Smooth muscle cell (in vitro differentiated cells): Measurements from ENCODE around the gene APBA1. TPM values are rescaled to one million over a fixed set of nuclear protein-coding genes. Genes with fewer than 3 reads are reported as not detected.

Experiments
- DNase-seq: peaks from one replicate; lab custom pipeline; 2025; ENCODE audit not compliant: unreplicated experiment; lab: John Stamatoyannopoulos, UW
- H2AFZ ChIP-seq: fragments of 200-600 bp; sonication (generic); 2 replicates; pipeline ENCODE4 v1.6.0; 2016; ENCODE audit warnings: antibody characterized with exemption, low read depth, mild to moderate bottlenecking
- H3F3A ChIP-seq: fragments of 200-600 bp; sonication (generic); 2 replicates; pipeline ENCODE4 v1.6.0; 2017; ENCODE audit warnings: antibody characterized with exemption, low read depth
- H3K27ac ChIP-seq: fragments of 200-600 bp; sonication (generic); 2 replicates; pipeline ENCODE4 v1.5.1; 2016; ENCODE audit warnings: low read depth, mild to moderate bottlenecking
- H3K27me3 ChIP-seq: fragments of 200-600 bp; sonication (generic); 2 replicates; pipeline ENCODE4 v1.6.1; 2016; ENCODE audit warnings: low read depth, mild to moderate bottlenecking
- H3K36me3 ChIP-seq: fragments of 200-600 bp; sonication (generic); 2 replicates; pipeline ENCODE4 v1.5.1; 2016; ENCODE audit warnings: low read depth
- H3K4me1 ChIP-seq: fragments of 200-600 bp; sonication (generic); 2 replicates; pipeline ENCODE4 v1.5.1; 2016; ENCODE audit warnings: low read depth
- H3K4me2 ChIP-seq: fragments of 200-600 bp; sonication (generic); 2 replicates; pipeline ENCODE4 v1.6.0; 2016; ENCODE audit warnings: mild to moderate bottlenecking
- H3K4me3 ChIP-seq: fragments of 200-600 bp; sonication (generic); 2 replicates; pipeline ENCODE4 v1.5.1; 2016; ENCODE audit warnings: mild to moderate bottlenecking
- H3K79me2 ChIP-seq: fragments of 200-600 bp; sonication (generic); 2 replicates; pipeline ENCODE4 v1.6.0; 2016; ENCODE audit warnings: low read depth, mild to moderate bottlenecking
- H3K9ac ChIP-seq: fragments of 200-600 bp; sonication (generic); 2 replicates; pipeline ENCODE4 v1.6.0; 2016; ENCODE audit warnings: low read depth
- H3K9me3 ChIP-seq: fragments of 200-600 bp; sonication (generic); replicated peaks from 2 replicates; pipeline ENCODE4 v1.5.1; 2016; ENCODE audit warnings: low read depth
- H4K20me1 ChIP-seq: fragments of 200-600 bp; sonication (generic); 2 replicates; pipeline ENCODE4 v1.6.0; 2016; ENCODE audit warnings: low read depth
- CTCF ChIP-seq: fragments of 200-600 bp; sonication (generic); IDR thresholded peaks from 2 replicates; pipeline ENCODE4 v1.5.1; 2017; ENCODE audit warnings: borderline replicate concordance, mild to moderate bottlenecking, antibody characterized with exemption; ENCODE audit not compliant: insufficient read depth, poor library complexity, severe bottlenecking
- WGBS: methylation state at CpG from one replicate; pipeline ENCODE4 v1.1.7; 2016; ENCODE audit warnings: low lambda C conversion rate; 5-methylcytosine and 5-hydroxymethylcytosine counted together
- polyA plus RNA-seq: library from polyadenylated mRNA; unstranded; fragments of >200 nt; fragmentation: Nextera tagmentation; extraction: Ambion mirVana; gene quantifications from 2 replicates; pipeline ENCODE4 v1.2.1, GENCODE V29; 2016
- total RNA-seq: library from RNA; depleted of rRNA; stranded (reverse); fragments of >200 nt; gene quantifications from 2 replicates; pipeline ENCODE4 v1.2.3, GENCODE V29; 2014

Gene APBA1
- total and polyA plus RNA-seq, 2 experiments from 2014 or later, result 1.4 to 6.1 TPM

DNA sequence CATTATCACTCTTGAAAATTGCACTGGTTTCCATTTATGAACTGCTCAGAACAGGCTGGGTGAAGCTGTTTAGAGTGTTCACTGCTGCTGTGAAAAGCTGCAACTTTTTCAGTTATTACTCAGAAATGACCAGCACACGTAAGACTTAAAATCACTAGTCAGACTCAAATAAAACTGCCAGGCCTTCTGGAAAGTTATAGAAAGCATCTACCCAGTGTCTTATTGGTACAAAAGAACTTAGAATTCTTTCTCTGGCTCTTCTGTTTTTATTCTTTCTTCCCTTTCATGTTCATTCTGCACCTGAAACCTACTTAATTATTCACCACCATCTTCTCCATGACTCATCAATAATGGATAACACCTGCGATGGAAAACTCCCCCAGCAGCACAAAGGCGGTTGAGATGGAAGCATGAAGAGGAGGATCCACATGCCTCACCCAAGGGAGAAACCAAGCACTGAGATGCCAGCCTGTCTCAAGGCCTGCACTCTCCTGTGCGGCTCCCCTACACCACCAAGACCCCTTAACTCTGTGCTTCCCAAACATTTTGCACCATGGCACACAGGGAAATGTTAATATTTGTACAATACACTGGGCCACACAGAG is 175.2 kb downstream of the APBA1 start:
- Histone ChIP-seq H3K9me3 (no peaks in the 10 kb centered on the region), H3K4me2 (no peak overlapping the region), H3K36me3 (no peaks in the 10 kb centered on the region), H3K9ac (no peak overlapping the region), H3K27me3 (no peaks in the 10 kb centered on the region), H4K20me1 (no peaks in the 10 kb centered on the region), H3K4me1 (peaks cover 8% of the 10 kb centered on the region), H2AFZ (no peak overlapping the region), H3F3A (no peaks in the 10 kb centered on the region), H3K4me3 (no peak overlapping the region), H3K27ac (no peak overlapping the region), H3K79me2 (no peaks in the 10 kb centered on the region)
- DNase-seq, result no peak
- WGBS, result 89% methylated on average over 4 of the region's 4 CpGs
- TF ChIP-seq CTCF, result no peak

DNA sequence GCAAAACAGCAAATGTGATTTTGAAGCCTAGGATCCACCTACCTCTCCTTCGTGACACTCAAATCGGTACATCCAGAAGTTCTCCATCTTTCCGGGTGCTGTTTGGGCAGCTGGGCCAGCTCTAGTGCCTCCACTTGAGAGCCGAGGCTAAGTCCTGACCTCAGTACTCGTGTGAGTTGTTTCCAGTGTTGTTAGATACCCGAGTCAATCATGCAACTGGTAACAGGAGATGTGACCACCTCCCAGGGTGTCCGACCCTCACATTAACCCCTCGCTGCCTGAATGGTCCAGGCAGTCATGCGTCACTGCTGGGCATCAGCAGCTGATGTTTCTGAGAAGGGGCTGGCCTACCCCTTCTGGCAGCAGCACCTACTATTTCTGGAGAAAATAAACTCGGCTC is 176.9 kb downstream of the APBA1 start:
- Histone ChIP-seq H3K27me3 (no peaks in the 10 kb centered on the region), H4K20me1 (no peaks in the 10 kb centered on the region), H3F3A (no peaks in the 10 kb centered on the region), H3K79me2 (no peaks in the 10 kb centered on the region), H3K4me2 (no peak overlapping the region), H3K9ac (no peak overlapping the region), H3K9me3 (no peaks in the 10 kb centered on the region), H3K4me1 (peaks cover 8% of the 10 kb centered on the region), H3K4me3 (no peak overlapping the region), H3K36me3 (no peaks in the 10 kb centered on the region), H3K27ac (no peak overlapping the region), H2AFZ (no peak overlapping the region)
- no peak for TF ChIP-seq CTCF
- DNase-seq, result no peak
- WGBS, result 81% methylated on average over 10 of the region's 10 CpGs

DNA sequence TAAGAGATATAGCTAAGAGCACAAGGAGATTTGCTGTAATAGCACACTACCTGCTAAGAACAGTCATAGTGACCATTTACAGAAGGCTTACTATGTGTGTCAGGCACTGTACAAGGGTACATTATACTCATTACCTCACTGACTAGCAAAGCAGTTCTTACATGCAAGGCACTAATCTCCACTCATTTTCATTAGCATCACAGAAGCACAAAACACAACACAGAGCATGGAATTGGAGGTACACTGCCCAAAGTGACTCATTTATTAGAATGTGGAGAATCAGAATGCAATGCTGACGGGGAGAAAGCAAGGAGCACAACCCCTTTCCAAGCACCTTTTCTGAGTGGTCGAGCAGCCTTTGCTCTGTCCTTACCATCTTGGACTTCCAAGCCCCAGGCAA is 177.4 kb downstream of the APBA1 start:
- no peaks in the 10 kb centered on the region for H3K9me3 ChIP-seq
- no peaks in the 10 kb centered on the region for H3K79me2 ChIP-seq
- H3K27ac ChIP-seq, result no peak overlapping the region
- no peak for DNase-seq
- no peaks in the 10 kb centered on the region for H3K36me3 ChIP-seq
- no peaks in the 10 kb centered on the region for H4K20me1 ChIP-seq
- H3K4me2 ChIP-seq, result no peak overlapping the region
- no peak overlapping the region for H3K9ac ChIP-seq
- peaks cover 3% of the 10 kb centered on the region for H3K4me1 ChIP-seq
- no peak for TF ChIP-seq CTCF
- no peak overlapping the region for H3K4me3 ChIP-seq
- H2AFZ ChIP-seq, result no peak overlapping the region
- H3K27me3 ChIP-seq, result no peaks in the 10 kb centered on the region
- no peaks in the 10 kb centered on the region for H3F3A ChIP-seq
- 73% methylated on average over 2 of the region's 2 CpGs for WGBS

GRCh38 chr9:69494208-69494607 is 178.0 kb downstream of the APBA1 start:
- TF ChIP-seq CTCF, result no peak
- no peak overlapping the region for H3K4me2 ChIP-seq
- no peak overlapping the region for H3K4me3 ChIP-seq
- WGBS, result 85% methylated on average over 4 of the region's 4 CpGs
- H3K27me3 ChIP-seq, result no peaks in the 10 kb centered on the region
- H3F3A ChIP-seq, result no peaks in the 10 kb centered on the region
- H2AFZ ChIP-seq, result no peak overlapping the region
- H3K9ac ChIP-seq, result no peak overlapping the region
- DNase-seq, result no peak
- no peaks in the 10 kb centered on the region for H3K79me2 ChIP-seq
- H4K20me1 ChIP-seq, result no peaks in the 10 kb centered on the region
- no peaks in the 10 kb centered on the region for H3K4me1 ChIP-seq
- H3K9me3 ChIP-seq, result no peaks in the 10 kb centered on the region
- H3K36me3 ChIP-seq, result no peaks in the 10 kb centered on the region
- no peak overlapping the region for H3K27ac ChIP-seq
